ENCODE measurements around the gene PRKN.

GRCh38 chr6:161954699-161955276 is 772.8 kb downstream of the PRKN start:
- TF ChIP-seq POLR2A (IDR thresholded peaks at IDR 0.05; ENCODE audit: low read length) (no peak), GATA1 (IDR thresholded peaks at IDR 0.05; ENCODE audit: low read depth, low read length) (no peak)
